Right lobe of liver (tissue), 6 donors: ENCODE results near the gene CDK17. TPM values are rescaled to one million over a fixed set of nuclear protein-coding genes. Genes with fewer than 3 reads are reported as not detected.
A peak's percentile ranks its signal among the peaks of the same experiment; 100 is the strongest.

ENCODE experiments used
- ATAC-seq, 4 donors: fragments of 200-7000 bp; cut with Tn5 transposase; one replicate each; pipeline ENCODE4 v1.9.1; 2020; ENCODE audit warnings: mild to moderate bottlenecking in 4 of 4, moderate library complexity in 4 of 4
- DNase-seq, 3 donors: peaks; one replicate each; pipeline ENCODE4 v3.0.0-alpha.2; 2020
- H3K27ac ChIP-seq, 3 donors: fragments of 200-600 bp; one replicate each; pipeline ENCODE4 v1.8.0; 2022
- H3K27me3 ChIP-seq, 2 donors: fragments of 200-600 bp; one replicate each; pipeline ENCODE4 v1.8.0; 2022
- H3K36me3 ChIP-seq, 4 donors: fragments of 200-600 bp; sonication (generic) in 1 of 4; one replicate each; pipeline versions ENCODE4 v1.5.1 to v1.8.0; 2017 to 2022; ENCODE audit warnings: control low read depth in 1 of 4
- H3K4me1 ChIP-seq, 4 donors: fragments of 200-600 bp; sonication (generic) in 1 of 4; one replicate each; pipeline versions ENCODE4 v1.5.1 to v1.8.0; 2017 to 2022; ENCODE audit warnings: control low read depth in 1 of 4
- H3K4me3 ChIP-seq, 3 donors: fragments of 200-600 bp; one replicate each; pipeline ENCODE4 v1.8.0; 2022
- H3K9me3 ChIP-seq, 4 donors: fragments of 200-600 bp; sonication (generic) in 1 of 4; one replicate each; pipeline versions ENCODE4 v1.5.1 to v1.8.0; 2017 to 2022; ENCODE audit warnings: control low read depth in 1 of 4
- POLR2A ChIP-seq: fragments of 450-650 bp; IDR thresholded peaks from one replicate; pipeline ENCODE4 v1.6.1; 2017; ENCODE audit warnings: antibody characterized with exemption, mild to moderate bottlenecking
- WGBS: methylation state at CpG from one replicate; pipeline ENCODE4 v1.1.6; 2018; ENCODE audit warnings: low coverage, low lambda C conversion rate; ENCODE audit not compliant: insufficient coverage; ENCODE audit errors: missing lambda C conversion rate; 5-methylcytosine and 5-hydroxymethylcytosine counted together
- intact Hi-C, 2 donors: fragments of 100-400 bp; cut with DNase I; formaldehyde crosslinking; loops; one replicate each; pipeline versions ENCODE4 v1.11.2 to v1.14.1; 2022
- total RNA-seq, 6 experiments: library from RNA; depleted of rRNA in 2 of 6; stranded (reverse); fragments of >200 nt in 2 of 6; fragmentation: NEBNext Ultra II Directional in 3 of 6; extraction: Animal tissue kit (Norgen Biotek cat#: 25700) in 3 of 6; gene quantifications; one replicate each; pipeline versions ENCODE4 v1.1.0 to v1.2.4, GENCODE V29; 2016 to 2023
- TF ChIP-seq, protein P1 (sequence below), 4 donors: fragments of 200-600 bp in 3 of 4; fragments of 450-650 bp in 1 of 4; IDR thresholded peaks; one replicate each; pipeline versions ENCODE4 v1.5.1 to v1.8.0; 2016 to 2022; ENCODE audit warnings: antibody characterized with exemption in 4 of 4, mild to moderate bottlenecking in 2 of 4
- donor health status: DM: no; HTN: yes; CAD: no.
- donor health status: DM: no; HTN: no; CAD: no.
- donor health status: DM: no; HTN: no; CAD: no.
- donor health status: DM: no; HTN: yes; CAD: no.
- donor health status: DM: no; HTN: yes; CAD: no.

CDK17 gene
- total RNA-seq, 6 experiments from 2014 or later = 8.9 to 16.1 (median 13.7) TPM

DNA sequence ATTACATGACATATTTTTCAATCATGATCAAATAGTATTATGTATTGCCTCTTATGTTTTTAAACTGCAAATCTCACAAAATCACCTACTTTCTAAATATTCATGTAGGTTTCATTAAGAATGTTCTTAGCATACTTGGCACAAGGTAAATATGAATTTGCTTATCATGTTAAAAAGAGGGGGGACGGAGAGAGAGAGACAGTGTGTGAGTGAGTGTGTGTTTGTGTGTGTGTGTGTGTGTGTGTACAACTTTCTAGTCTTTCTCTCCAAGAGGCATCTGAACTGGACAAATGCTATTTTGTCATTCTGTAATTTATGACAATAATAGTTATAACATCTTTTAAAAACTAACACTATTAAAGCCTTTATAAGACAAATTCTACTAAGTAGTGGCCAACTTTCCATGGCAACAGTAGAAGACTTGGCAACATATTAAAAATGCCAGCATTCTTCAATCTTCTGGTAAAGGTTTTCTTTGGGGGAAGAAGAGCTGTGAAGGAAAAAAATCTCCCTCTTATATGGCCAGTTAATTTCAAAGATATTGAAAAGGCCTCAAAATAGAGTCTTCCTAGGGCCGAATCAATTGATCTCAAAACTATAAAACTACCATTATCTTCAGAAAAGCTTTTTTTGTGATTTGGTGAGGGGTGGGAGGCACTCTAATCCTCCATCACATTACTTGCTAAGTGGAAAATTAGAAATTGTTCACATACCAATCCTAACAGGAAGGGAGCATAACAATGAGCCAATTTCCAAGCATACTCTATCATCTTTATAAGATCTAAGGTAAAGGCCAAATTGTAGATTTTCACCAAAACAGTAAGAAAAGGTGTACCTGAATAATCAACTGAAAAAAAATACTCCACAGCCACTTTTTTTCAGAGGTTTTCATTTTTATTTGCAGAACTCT, 28.2 kb downstream of the CDK17 start:
- intact Hi-C loops = no loop called here
- Histone ChIP-seq H3K36me3 (no peaks in the 10 kb centered on the region), H3K4me3 (no peak overlapping the region), H3K27ac (no peak overlapping the region), H3K27me3 (no peaks in the 10 kb centered on the region), H3K9me3 (no peaks in the 10 kb centered on the region), H3K4me1 (peaks cover 0 to 10% (median 6%) of the 10 kb centered on the region in 4 donors)
- TF ChIP-seq POLR2A = no peak
- TF ChIP-seq, protein P1, sequence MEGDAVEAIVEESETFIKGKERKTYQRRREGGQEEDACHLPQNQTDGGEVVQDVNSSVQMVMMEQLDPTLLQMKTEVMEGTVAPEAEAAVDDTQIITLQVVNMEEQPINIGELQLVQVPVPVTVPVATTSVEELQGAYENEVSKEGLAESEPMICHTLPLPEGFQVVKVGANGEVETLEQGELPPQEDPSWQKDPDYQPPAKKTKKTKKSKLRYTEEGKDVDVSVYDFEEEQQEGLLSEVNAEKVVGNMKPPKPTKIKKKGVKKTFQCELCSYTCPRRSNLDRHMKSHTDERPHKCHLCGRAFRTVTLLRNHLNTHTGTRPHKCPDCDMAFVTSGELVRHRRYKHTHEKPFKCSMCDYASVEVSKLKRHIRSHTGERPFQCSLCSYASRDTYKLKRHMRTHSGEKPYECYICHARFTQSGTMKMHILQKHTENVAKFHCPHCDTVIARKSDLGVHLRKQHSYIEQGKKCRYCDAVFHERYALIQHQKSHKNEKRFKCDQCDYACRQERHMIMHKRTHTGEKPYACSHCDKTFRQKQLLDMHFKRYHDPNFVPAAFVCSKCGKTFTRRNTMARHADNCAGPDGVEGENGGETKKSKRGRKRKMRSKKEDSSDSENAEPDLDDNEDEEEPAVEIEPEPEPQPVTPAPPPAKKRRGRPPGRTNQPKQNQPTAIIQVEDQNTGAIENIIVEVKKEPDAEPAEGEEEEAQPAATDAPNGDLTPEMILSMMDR (IDR thresholded peaks at IDR 0.05) = no peak
- 82% methylated on average over 2 of the region's 2 CpGs for WGBS
- ATAC-seq = no peak
- DNase-seq = no peak

DNA sequence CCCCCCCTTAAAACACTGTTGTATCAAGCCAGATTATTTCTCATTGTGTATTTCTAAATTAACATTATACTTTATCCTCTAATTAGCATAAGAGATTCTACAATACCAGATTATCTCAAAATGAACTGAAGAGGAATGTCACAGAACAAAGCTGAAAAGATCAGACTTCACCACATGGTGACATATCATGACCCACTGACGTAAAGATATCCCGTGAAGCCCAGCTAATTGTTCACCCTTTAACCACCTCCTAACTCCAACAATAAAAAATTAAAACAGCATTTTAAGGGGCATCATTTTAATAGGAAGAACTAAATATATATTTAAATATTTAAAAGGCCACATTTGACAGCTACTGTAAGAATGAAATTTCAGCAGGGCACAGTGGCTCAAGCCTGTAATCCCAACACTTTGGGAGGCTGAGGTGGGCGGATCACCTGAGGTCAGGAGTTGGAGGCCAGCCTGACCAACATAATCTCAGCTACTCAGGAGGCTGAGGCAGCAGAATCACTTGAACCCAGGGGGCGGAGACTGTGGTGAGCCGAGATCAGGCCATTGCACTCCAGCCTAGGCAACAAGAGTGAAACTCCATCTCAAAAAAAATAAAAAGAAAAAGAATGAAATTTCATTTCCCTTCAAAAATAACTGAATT, 29.0 kb downstream of the CDK17 start:
- DNase-seq (no peak), ATAC-seq (no peak)
- Histone ChIP-seq H3K27me3 (no peaks in the 10 kb centered on the region), H3K27ac (no peak overlapping the region), H3K9me3 (no peaks in the 10 kb centered on the region), H3K4me1 (peaks cover 0 to 10% (median 6%) of the 10 kb centered on the region in 4 donors), H3K4me3 (no peak overlapping the region), H3K36me3 (no peaks in the 10 kb centered on the region)
- TF ChIP-seq, protein P1 (IDR thresholded peaks at IDR 0.05) = no peak
- TF ChIP-seq POLR2A = no peak
- 70% methylated on average over 5 of the region's 5 CpGs for WGBS
- intact Hi-C loops = no loop called here

DNA sequence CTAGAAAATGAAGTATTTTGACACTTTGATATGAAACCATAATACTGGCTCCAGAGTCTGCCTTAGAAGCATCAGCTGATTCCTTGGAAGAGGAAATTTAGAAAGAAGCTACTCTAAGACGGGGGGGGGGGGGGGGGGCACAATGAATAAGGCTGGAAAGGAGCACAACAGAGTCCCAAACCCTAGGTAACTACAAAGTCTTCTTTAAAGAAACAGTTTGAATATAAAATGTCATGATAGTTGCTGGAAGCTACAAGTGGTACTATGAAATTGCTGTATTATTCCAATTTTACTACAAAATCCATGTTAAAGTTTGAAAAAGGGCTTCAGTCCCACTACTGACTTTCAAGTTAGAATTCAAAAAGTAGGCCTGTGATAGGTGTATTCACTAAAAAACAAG, 31.6 kb downstream of the CDK17 start:
- no peak for DNase-seq
- no peaks in the 10 kb centered on the region for H3K36me3 ChIP-seq
- intact Hi-C loops = no loop called here
- H3K27me3 ChIP-seq = no peaks in the 10 kb centered on the region
- no peaks in the 10 kb centered on the region for H3K9me3 ChIP-seq
- 44% methylated on average over 1 of the region's 1 CpG for WGBS
- peaks cover 0 to 10% (median 6%) of the 10 kb centered on the region in 4 donors for H3K4me1 ChIP-seq
- no peak overlapping the region for H3K4me3 ChIP-seq
- no peak overlapping the region for H3K27ac ChIP-seq
- ATAC-seq = peak in 1 of 4 donors; percentile 23
- TF ChIP-seq, protein P1 (IDR thresholded peaks at IDR 0.05) = no peak
- TF ChIP-seq POLR2A = no peak

DNA sequence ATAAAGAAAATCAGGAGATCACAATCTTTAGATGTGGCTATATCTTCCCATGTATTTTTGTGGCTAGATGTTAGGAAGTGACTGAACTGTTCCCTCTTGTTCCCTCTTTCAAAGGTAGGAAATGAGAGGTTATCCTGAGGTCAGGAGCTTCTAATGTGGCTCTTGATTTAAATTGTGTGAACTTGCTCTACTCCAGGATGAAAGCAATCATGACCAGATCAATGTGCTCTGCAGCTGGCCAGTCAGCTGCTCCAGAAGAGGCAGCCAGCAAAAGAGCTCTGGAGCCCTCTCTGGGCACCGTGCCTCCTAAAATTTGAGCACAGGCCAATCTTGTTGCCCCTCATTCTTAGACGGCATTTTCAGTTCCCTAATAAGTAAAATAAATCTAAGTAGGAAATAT, 32.0 kb downstream of the CDK17 start:
- H3K4me1 ChIP-seq = peaks cover 0 to 10% (median 6%) of the 10 kb centered on the region in 4 donors
- no peaks in the 10 kb centered on the region for H3K27me3 ChIP-seq
- peak; percentile 89 to 93 (median 90) for ATAC-seq

More for the DNA sequence above, 32.0 kb downstream of the CDK17 start:
- WGBS = 4% methylated on average over 2 of the region's 2 CpGs
- Histone ChIP-seq H3K9me3 (no peaks in the 10 kb centered on the region), H3K36me3 (no peaks in the 10 kb centered on the region), H3K27ac (no peak overlapping the region), H3K4me3 (no peak overlapping the region)
- TF ChIP-seq, protein P1 (IDR thresholded peaks at IDR 0.05) = no peak
- TF ChIP-seq POLR2A = no peak
- intact Hi-C loops = no loop called here
- peak in 1 of 3 donors; percentile 31 for DNase-seq
